Lung (tissue), 12 donors: ENCODE measurements around the gene LMBR1. TPM values are rescaled to one million over a fixed set of nuclear protein-coding genes. Genes with fewer than 3 reads are reported as not detected.
"Not testable (repeated sequence)": the region's sequence is repeated elsewhere in the genome, so short reads cannot be mapped to it uniquely, and the experiment has no call there.

Experiments used
- ATAC-seq: fragments of 200-7000 bp; cut with Tn5 transposase; one replicate; pipeline ENCODE4 v1.9.1; 2020; ENCODE audit warnings: moderate number of reproducible peaks; ENCODE audit not compliant: insufficient read depth, low FRiP score
- DNase-seq, 3 donors: peaks; one replicate each; pipeline ENCODE4 v3.0.0-alpha.2; 2013 to 2017
- H3K27ac ChIP-seq, 2 donors: one replicate each; pipeline ENCODE4 v1.5.1; 2013; ENCODE audit warnings: mild to moderate bottlenecking in 2 of 2, moderate library complexity in 2 of 2, control low read depth in 1 of 2, inconsistent platforms in 1 of 2, low read depth in 1 of 2, low read length in 1 of 2
- H3K27me3 ChIP-seq, 3 donors: one replicate each; pipeline ENCODE4 v1.5.1; 2013; ENCODE audit warnings: low read length in 2 of 3; ENCODE audit not compliant: control insufficient read depth in 3 of 3, insufficient read depth in 3 of 3
- H3K36me3 ChIP-seq, 4 donors: one replicate each; pipeline ENCODE4 v1.5.1; 2013; ENCODE audit warnings: low read length in 4 of 4, mild to moderate bottlenecking in 1 of 4, moderate library complexity in 1 of 4; ENCODE audit not compliant: control insufficient read depth in 4 of 4, insufficient read depth in 4 of 4
- H3K4me1 ChIP-seq, 5 donors: one replicate each; pipeline ENCODE4 v1.5.1; 2013; ENCODE audit warnings: low read length in 5 of 5, mild to moderate bottlenecking in 2 of 5, moderate library complexity in 1 of 5; ENCODE audit not compliant: control insufficient read depth in 5 of 5, insufficient read depth in 5 of 5
- H3K4me3 ChIP-seq: one replicate; pipeline ENCODE4 v1.5.1; 2013; ENCODE audit warnings: mild to moderate bottlenecking, control low read depth, moderate library complexity
- H3K9ac ChIP-seq, 2 donors: one replicate each; pipeline ENCODE4 v1.5.1; 2013; ENCODE audit warnings: low read length in 2 of 2, control low read depth in 1 of 2; ENCODE audit not compliant: insufficient read depth in 1 of 2
- H3K9me3 ChIP-seq, 4 donors: one replicate each; pipeline ENCODE4 v1.5.1; 2013; ENCODE audit warnings: low read length in 3 of 4, mild to moderate bottlenecking in 1 of 4, moderate library complexity in 1 of 4; ENCODE audit not compliant: control insufficient read depth in 4 of 4, insufficient read depth in 3 of 4
- WGBS, 2 donors: extraction: QIAGEN DNeasy Blood & Tissue Kit; methylation state at CpG; one replicate each; pipeline ENCODE4 v1.1.7; 2013; 5-methylcytosine and 5-hydroxymethylcytosine counted together
- polyA plus RNA-seq, 2 donors: library from polyadenylated mRNA; stranded (reverse); fragments of 200-250 nt; gene quantifications; one replicate each; pipeline ENCODE4 v1.2.1, GENCODE V29; 2013
- total RNA-seq, 2 donors: library from RNA; depleted of rRNA in 1 of 2; stranded (reverse); fragments of >200 nt in 1 of 2; gene quantifications; one replicate each; pipeline ENCODE4 v1.2.1, GENCODE V29; 2014 to 2021
- TF ChIP-seq, protein P1 (sequence below): IDR thresholded peaks from 2 replicates; pipeline ENCODE4 v1.5.1; 2012; ENCODE audit warnings: mild to moderate bottlenecking; ENCODE audit errors: control extremely low read depth, extremely low read depth
- donor health status: control.
- donor health status: control.
- donor health status: Bipolar disorder and iron deficiency.
- donor health status: healthy.
- donor health status: DM: yes; HTN: yes; CAD: no.

The LMBR1 gene
- total and polyA plus RNA-seq, 4 donors, result 9.7 to 119 (median 45.0) TPM

GRCh38 chr7:156640257-156640948 is 252.6 kb downstream of the LMBR1 start, which contains the start of gene RNF32:
Gene RNF32 (plus strand): TSS chr7:156640774. CDS start chr7:156643878, 3,104 bp downstream.
- peaks cover 0 to 4% (median 0%) of the 10 kb centered on the region in 3 donors for H3K27me3 ChIP-seq
- DNase-seq, result peak; percentile 93 to 97 (median 96)
- ATAC-seq, result peak; percentile 97
- peaks cover 0 to 15% (median 0%) of the 10 kb centered on the region in 5 donors for H3K4me1 ChIP-seq
- H3K36me3 ChIP-seq, result no peaks in the 10 kb centered on the region
- peak within 1 kb of the TSS; percentile 26 to 92 for H3K27ac ChIP-seq
- H3K9ac ChIP-seq, result peak within 1 kb of the TSS; percentile 32 to 77
- 2% methylated on average over 74 to 85 of the region's 85 CpGs for WGBS, 2 donors
- peak within 1 kb of the TSS; percentile 86 for H3K4me3 ChIP-seq
- peaks cover 0 to 2% (median 0%) of the 10 kb centered on the region in 4 donors for H3K9me3 ChIP-seq
- TF ChIP-seq, protein P1, sequence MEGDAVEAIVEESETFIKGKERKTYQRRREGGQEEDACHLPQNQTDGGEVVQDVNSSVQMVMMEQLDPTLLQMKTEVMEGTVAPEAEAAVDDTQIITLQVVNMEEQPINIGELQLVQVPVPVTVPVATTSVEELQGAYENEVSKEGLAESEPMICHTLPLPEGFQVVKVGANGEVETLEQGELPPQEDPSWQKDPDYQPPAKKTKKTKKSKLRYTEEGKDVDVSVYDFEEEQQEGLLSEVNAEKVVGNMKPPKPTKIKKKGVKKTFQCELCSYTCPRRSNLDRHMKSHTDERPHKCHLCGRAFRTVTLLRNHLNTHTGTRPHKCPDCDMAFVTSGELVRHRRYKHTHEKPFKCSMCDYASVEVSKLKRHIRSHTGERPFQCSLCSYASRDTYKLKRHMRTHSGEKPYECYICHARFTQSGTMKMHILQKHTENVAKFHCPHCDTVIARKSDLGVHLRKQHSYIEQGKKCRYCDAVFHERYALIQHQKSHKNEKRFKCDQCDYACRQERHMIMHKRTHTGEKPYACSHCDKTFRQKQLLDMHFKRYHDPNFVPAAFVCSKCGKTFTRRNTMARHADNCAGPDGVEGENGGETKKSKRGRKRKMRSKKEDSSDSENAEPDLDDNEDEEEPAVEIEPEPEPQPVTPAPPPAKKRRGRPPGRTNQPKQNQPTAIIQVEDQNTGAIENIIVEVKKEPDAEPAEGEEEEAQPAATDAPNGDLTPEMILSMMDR, result no peak

DNA sequence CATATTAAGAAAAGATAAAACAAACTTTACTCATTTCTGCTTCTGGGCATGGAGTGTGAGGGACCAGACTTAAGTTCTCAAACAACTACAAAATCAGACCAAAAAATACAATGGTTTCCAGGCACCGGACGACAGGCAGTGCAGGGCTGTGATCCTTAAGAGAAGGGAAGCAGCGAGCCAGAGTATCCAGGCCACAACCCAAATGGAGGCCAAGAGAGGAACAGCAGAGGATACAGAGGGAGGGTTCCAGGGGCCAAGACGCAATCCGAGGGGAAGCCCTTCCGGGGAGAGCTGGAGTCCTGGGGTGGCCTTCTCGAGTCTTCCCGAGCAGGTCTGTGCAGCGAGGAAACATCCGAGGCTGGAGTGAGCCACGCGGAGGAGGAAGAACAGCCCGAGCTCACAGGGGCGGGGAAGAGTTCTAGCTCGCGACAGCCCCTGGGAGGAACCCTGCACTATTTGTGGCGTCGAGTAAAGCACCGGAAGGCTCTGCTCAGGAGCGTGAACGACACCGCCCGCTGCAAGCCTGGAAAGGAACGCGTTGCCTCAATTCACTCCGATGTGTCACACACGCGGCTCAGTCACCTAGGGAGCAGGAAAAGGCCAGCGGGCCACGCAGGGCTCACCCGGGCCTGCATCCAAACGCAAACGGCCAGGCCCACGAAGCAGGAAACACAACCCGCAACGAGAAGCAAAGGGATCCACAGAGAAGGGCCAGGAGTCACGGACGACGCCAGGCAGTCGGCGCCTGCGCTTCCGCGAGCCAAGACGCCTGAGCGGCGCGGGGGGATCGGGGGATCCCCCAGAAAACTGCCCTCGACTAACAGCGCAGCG is 253.3 kb downstream of the LMBR1 start:
- Histone ChIP-seq H3K4me1 (peaks cover 0 to 15% (median 0%) of the 10 kb centered on the region in 5 donors), H3K36me3 (no peaks in the 10 kb centered on the region), H3K9ac (peak overlapping the region in 1 of 2 donors; percentile 32), H3K27me3 (peaks cover 0 to 4% (median 0%) of the 10 kb centered on the region in 3 donors), H3K4me3 (peak overlapping the region; percentile 67), H3K27ac (peak overlapping the region; percentile 4 to 86), H3K9me3 (peaks cover 0 to 2% (median 0%) of the 10 kb centered on the region in 4 donors)
- ATAC-seq (no peak), DNase-seq (no peak)
- WGBS, 2 donors, result 46 to 47% methylated on average over 52 of the region's 52 CpGs
- TF ChIP-seq, protein P1, result no peak

DNA sequence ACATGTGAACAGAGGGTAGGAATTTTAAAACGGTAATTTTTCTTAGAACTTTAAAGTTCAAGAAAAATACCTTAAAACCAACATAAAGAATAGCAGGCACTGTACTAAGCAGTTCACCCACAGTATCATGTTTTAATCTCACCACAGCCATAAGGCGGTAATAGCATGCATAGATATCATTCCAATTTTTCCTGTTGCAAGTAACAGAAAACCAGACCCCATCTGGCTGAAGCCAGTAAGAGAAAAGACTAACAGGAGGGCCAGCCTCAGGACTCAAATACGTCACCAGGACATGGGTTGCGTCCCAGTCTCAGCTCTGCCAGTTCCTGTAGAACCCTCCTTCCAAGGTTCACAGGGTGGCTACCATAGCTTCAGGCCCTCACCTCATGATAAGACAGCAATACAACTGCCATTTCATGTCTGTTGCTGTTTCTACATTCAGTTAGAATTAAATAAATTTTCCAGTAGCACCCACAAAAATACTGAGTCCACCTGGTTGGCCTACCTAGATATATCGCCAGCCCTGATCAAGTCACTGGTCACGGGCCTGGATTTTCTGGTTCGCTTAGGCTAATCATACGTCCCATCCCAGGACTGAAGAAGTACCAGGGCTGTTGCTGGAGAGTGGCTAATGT is 254.4 kb downstream of the LMBR1 start:
- H3K4me1 ChIP-seq, result peaks cover 0 to 15% (median 0%) of the 10 kb centered on the region in 5 donors
- H3K36me3 ChIP-seq, result no peaks in the 10 kb centered on the region
- no peak overlapping the region for H3K27ac ChIP-seq
- WGBS, 2 donors, result 97 to 98% methylated on average over 8 of the region's 8 CpGs
- peaks cover 0 to 4% (median 0%) of the 10 kb centered on the region in 3 donors for H3K27me3 ChIP-seq
- TF ChIP-seq, protein P1, result no peak
- DNase-seq, result no peak
- H3K4me3 ChIP-seq, result no peak overlapping the region
- peaks cover 0 to 2% (median 0%) of the 10 kb centered on the region in 4 donors for H3K9me3 ChIP-seq
- H3K9ac ChIP-seq, result no peak overlapping the region
- no peak for ATAC-seq

DNA sequence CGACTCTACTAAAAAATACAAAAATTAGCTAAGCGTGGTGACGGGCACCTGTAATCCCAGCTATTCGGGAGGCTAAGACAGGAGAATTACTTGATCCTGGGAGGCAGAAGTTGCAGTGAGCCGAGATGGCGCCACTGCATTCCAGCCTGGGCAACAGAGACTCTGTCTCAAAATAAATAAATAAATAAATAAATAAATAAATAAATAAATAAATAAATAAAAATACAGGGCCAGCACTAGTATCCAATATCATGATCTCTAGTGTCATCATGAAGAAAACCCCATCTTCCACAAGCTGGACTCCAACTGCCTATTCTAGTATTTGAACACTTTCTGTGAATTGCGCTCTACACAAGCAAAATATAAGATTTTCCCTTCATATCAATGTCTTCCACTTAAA is 255.9 kb downstream of the LMBR1 start:
- peaks cover 0 to 15% (median 0%) of the 10 kb centered on the region in 5 donors for H3K4me1 ChIP-seq
- not testable (repeated sequence) for H3K36me3 ChIP-seq, DNase-seq, H3K27me3 ChIP-seq, H3K4me3 ChIP-seq, ATAC-seq, H3K9ac ChIP-seq, H3K27ac ChIP-seq, H3K9me3 ChIP-seq
- 98% methylated on average over 7 of the region's 7 CpGs for WGBS, 2 donors
